B cell (primary cell): Measurements from ENCODE around the gene PRELID2. TPM values are rescaled to one million over a fixed set of nuclear protein-coding genes. Genes with fewer than 3 reads are reported as not detected.

ENCODE experiments used
- ATAC-seq: fragments of 200-7000 bp; cut with Tn5 transposase; one replicate; pipeline ENCODE4 v1.10.0; 2021; ENCODE audit warnings: low read depth, mild to moderate bottlenecking, moderate number of reproducible peaks, moderate library complexity
- CTCF ChIA-PET: fragments of 350-600 bp; sonication (Branson Sonifier 250); formaldehyde crosslinking; loops from one replicate; lab custom pipeline; 2021; ENCODE audit warnings: antibody characterized with exemption, inconsistent platforms; lab: Charles Lee
- POLR2A ChIA-PET: fragments of 350-600 bp; sonication (Branson Sonifier 250); formaldehyde crosslinking; loops from one replicate; lab custom pipeline; 2021; ENCODE audit warnings: antibody characterized with exemption; lab: Charles Lee
- DNase-seq: peaks from one replicate; pipeline ENCODE4 v3.0.0; 2013
- H2AFZ ChIP-seq: 2 replicates; pipeline ENCODE4 v1.6.1; 2012; ENCODE audit warnings: mild to moderate bottlenecking, low read depth, low read length; ENCODE audit not compliant: insufficient read depth, poor library complexity, severe bottlenecking
- H3K27ac ChIP-seq, 2 donors: 1 replicate in 1 of 2; 2 replicates in 1 of 2; pipeline ENCODE4 v1.5.1; 2012 to 2013; ENCODE audit warnings: low read length in 2 of 2, mild to moderate bottlenecking in 2 of 2, moderate library complexity in 1 of 2
- H3K27me3 ChIP-seq, 4 experiments: fragments of 200-600 bp in 1 of 4; sonication (generic) in 1 of 4; replicated peaks in 1 of 4; 1 replicate in 2 of 4; 2 replicates in 2 of 4; pipeline versions ENCODE4 v1.6.1 to v1.7.0; 2013 to 2016; ENCODE audit warnings: low read length in 3 of 4, mild to moderate bottlenecking in 2 of 4, mixed read lengths in 1 of 4, moderate library complexity in 1 of 4; ENCODE audit not compliant: insufficient read depth in 4 of 4, control insufficient read depth in 3 of 4; ENCODE audit errors: control extremely low read depth in 1 of 4
- H3K36me3 ChIP-seq, 2 experiments: replicated peaks in 1 of 2; 1 replicate in 1 of 2; 2 replicates in 1 of 2; pipeline versions ENCODE4 v1.6.1 to v1.7.1; 2013; ENCODE audit warnings: low read length in 1 of 2; ENCODE audit not compliant: insufficient read depth in 2 of 2, control insufficient read depth in 1 of 2; ENCODE audit errors: control extremely low read depth in 1 of 2, extremely low read depth in 1 of 2
- H3K4me1 ChIP-seq, 2 donors: fragments of 200-600 bp in 1 of 2; sonication (generic) in 1 of 2; 1 replicate in 1 of 2; 2 replicates in 1 of 2; pipeline versions ENCODE4 v1.5.1 to v1.6.1; 2013 to 2017; ENCODE audit warnings: low read length in 2 of 2; ENCODE audit not compliant: control insufficient read depth in 2 of 2, insufficient read depth in 2 of 2
- H3K4me2 ChIP-seq: replicated peaks from 2 replicates; pipeline ENCODE3; 2012; ENCODE audit warnings: mild to moderate bottlenecking, low read depth, low read length; ENCODE audit not compliant: poor library complexity, severe bottlenecking
- H3K4me3 ChIP-seq, 5 experiments: fragments of 200-600 bp in 1 of 5; sonication (generic) in 1 of 5; 1 replicate in 3 of 5; 2 replicates in 2 of 5; pipeline versions ENCODE4 v1.5.1 to v1.7.0; 2011 to 2016; ENCODE audit warnings: low read length in 4 of 5, mild to moderate bottlenecking in 4 of 5, low read depth in 2 of 5, control low read depth in 1 of 5, moderate library complexity in 1 of 5; ENCODE audit not compliant: insufficient read depth in 1 of 5; ENCODE audit errors: control extremely low read depth in 1 of 5, extremely low read depth in 1 of 5
- H3K79me2 ChIP-seq: fragments of 200-600 bp; sonication (generic); one replicate; pipeline ENCODE4 v1.6.0; 2016; ENCODE audit warnings: low read length; ENCODE audit not compliant: control insufficient read depth, insufficient read depth
- H3K9ac ChIP-seq: fragments of 200-600 bp; sonication (generic); 2 replicates; pipeline ENCODE4 v1.6.1; 2017; ENCODE audit warnings: mild to moderate bottlenecking, low read length, moderate library complexity
- H3K9me3 ChIP-seq, 3 donors: one replicate each; pipeline versions ENCODE4 v1.6.1 to v1.7.1; 2013; ENCODE audit warnings: low read length in 2 of 3; ENCODE audit not compliant: control insufficient read depth in 2 of 3, insufficient read depth in 1 of 3; ENCODE audit errors: control extremely low read depth in 1 of 3
- H4K20me1 ChIP-seq: 2 replicates; pipeline ENCODE4 v1.6.0; 2012; ENCODE audit warnings: mild to moderate bottlenecking, low read length; ENCODE audit not compliant: insufficient read depth, control insufficient read depth, poor library complexity, severe bottlenecking
- H3K27ac Mint-ChIP-seq: one replicate; pipeline ENCODE4 v1.8.0; 2021; ENCODE audit warnings: mixed read lengths
- H3K27me3 Mint-ChIP-seq: one replicate; pipeline ENCODE4 v1.8.0; 2021; ENCODE audit warnings: mixed read lengths
- H3K4me1 Mint-ChIP-seq: one replicate; pipeline ENCODE4 v1.8.0; 2021; ENCODE audit warnings: mixed read lengths
- H3K4me3 Mint-ChIP-seq: one replicate; pipeline ENCODE4 v1.8.0; 2021; ENCODE audit warnings: mixed read lengths
- H3K9me3 Mint-ChIP-seq: one replicate; pipeline ENCODE4 v1.8.0; 2022; ENCODE audit warnings: mixed read lengths; ENCODE audit not compliant: insufficient read depth
- CTCF ChIP-seq: fragments of 200-600 bp; IDR thresholded peaks from one replicate; pipeline ENCODE4 v1.8.0; 2022; ENCODE audit warnings: antibody characterized with exemption, mild to moderate bottlenecking
- EZH2 ChIP-seq: IDR thresholded peaks from 2 replicates; pipeline ENCODE4 v1.6.1; 2012; ENCODE audit warnings: borderline replicate concordance, low read depth, mild to moderate bottlenecking, moderate library complexity, low read length; ENCODE audit not compliant: insufficient read depth, poor library complexity, severe bottlenecking
- WGBS: methylation state at CpG from one replicate; pipeline ENCODE4 v1.1.5; 2013; ENCODE audit warnings: missing lambda C conversion rate; ENCODE audit not compliant: insufficient coverage; 5-methylcytosine and 5-hydroxymethylcytosine counted together
- intact Hi-C: fragments of 100-400 bp; cut with micrococcal nuclease; formaldehyde crosslinking; loops from one replicate; pipeline ENCODE4 v1.10.0; 2022
- polyA plus RNA-seq: library from polyadenylated mRNA; depleted of rRNA; stranded (reverse); fragments of >200 nt; gene quantifications from 2 replicates; pipeline ENCODE4 v1.2.3, GENCODE V29; 2012
- total RNA-seq, 2 donors: library from RNA; stranded (reverse); fragments of 120-200 nt in 1 of 2; gene quantifications; 1 replicate in 1 of 2; 2 replicates in 1 of 2; pipeline versions ENCODE4 v1.2.3 to v1.2.4, GENCODE V29; 2013 to 2022

PRELID2 gene
- total and polyA plus RNA-seq, 2 donors (not counting 1 experiment from before 2014, with no cell fraction given) = 0.63 to 2.7 TPM

- Histone ChIP-seq H4K20me1 (no peaks in the 10 kb centered on the region), H2AFZ (no peak overlapping the region), H3K4me1 (peaks cover 0 to 3% of the 10 kb centered on the region in 2 donors), H3K9me3 (no peaks in the 10 kb centered on the region), H3K4me2 (no peak overlapping the region), H3K36me3 (no peaks in the 10 kb centered on the region), H3K9ac (no peak overlapping the region), H3K27me3 (peaks cover 0 to 5% (median 2%) of the 10 kb centered on the region in 4 experiments), H3K4me3 (no peak overlapping the region), H3K27ac (no peak overlapping the region), H3K79me2 (no peaks in the 10 kb centered on the region)
- CTCF ChIA-PET = no interaction called here
- intact Hi-C loops = no loop called here
- POLR2A ChIA-PET = no interaction called here
- Mint-ChIP-seq H3K4me1 (peaks cover 4% of the 10 kb centered on the region), H3K9me3 (peaks cover 4% of the 10 kb centered on the region), H3K27ac (no peak overlapping the region), H3K4me3 (no peak overlapping the region), H3K27me3 (peaks cover 14% of the 10 kb centered on the region)
- ATAC-seq = no peak
- TF ChIP-seq CTCF (no peak), EZH2 (no peak)
- WGBS = 71% methylated on average over 2 of the region's 3 CpGs
- no peak for DNase-seq
Measured at GRCh38 chr5:145852990-145853389, 17.8 kb upstream of the PRELID2 start.

GRCh38 chr5:145848854-145849253 is 13.7 kb upstream of the PRELID2 start:
- Histone ChIP-seq H3K4me2 (no peak overlapping the region), H3K9me3 (no peaks in the 10 kb centered on the region), H3K36me3 (no peaks in the 10 kb centered on the region), H3K9ac (no peak overlapping the region), H4K20me1 (no peaks in the 10 kb centered on the region), H3K4me3 (no peak overlapping the region), H2AFZ (no peak overlapping the region), H3K4me1 (no peaks in the 10 kb centered on the region), H3K27ac (no peak overlapping the region), H3K79me2 (no peaks in the 10 kb centered on the region), H3K27me3 (peaks cover 0 to 6% (median 0%) of the 10 kb centered on the region in 4 experiments)
- TF ChIP-seq CTCF = no peak
- no peak for TF ChIP-seq EZH2
- Mint-ChIP-seq H3K4me1 (no peaks in the 10 kb centered on the region), H3K27me3 (peaks cover 18% of the 10 kb centered on the region), H3K4me3 (no peak overlapping the region), H3K9me3 (peaks cover 4% of the 10 kb centered on the region), H3K27ac (no peak overlapping the region)
- intact Hi-C loops = no loop called here
- POLR2A ChIA-PET = no interaction called here
- WGBS = no CpG with 5 or more reads among the region's 1 CpG
- DNase-seq (no peak), ATAC-seq (no peak)
- CTCF ChIA-PET = no interaction called here
